ENCODE results near the gene COPS3.
A peak's percentile ranks its signal among the peaks of the same experiment; 100 is the strongest.

Gene COPS3

DNA sequence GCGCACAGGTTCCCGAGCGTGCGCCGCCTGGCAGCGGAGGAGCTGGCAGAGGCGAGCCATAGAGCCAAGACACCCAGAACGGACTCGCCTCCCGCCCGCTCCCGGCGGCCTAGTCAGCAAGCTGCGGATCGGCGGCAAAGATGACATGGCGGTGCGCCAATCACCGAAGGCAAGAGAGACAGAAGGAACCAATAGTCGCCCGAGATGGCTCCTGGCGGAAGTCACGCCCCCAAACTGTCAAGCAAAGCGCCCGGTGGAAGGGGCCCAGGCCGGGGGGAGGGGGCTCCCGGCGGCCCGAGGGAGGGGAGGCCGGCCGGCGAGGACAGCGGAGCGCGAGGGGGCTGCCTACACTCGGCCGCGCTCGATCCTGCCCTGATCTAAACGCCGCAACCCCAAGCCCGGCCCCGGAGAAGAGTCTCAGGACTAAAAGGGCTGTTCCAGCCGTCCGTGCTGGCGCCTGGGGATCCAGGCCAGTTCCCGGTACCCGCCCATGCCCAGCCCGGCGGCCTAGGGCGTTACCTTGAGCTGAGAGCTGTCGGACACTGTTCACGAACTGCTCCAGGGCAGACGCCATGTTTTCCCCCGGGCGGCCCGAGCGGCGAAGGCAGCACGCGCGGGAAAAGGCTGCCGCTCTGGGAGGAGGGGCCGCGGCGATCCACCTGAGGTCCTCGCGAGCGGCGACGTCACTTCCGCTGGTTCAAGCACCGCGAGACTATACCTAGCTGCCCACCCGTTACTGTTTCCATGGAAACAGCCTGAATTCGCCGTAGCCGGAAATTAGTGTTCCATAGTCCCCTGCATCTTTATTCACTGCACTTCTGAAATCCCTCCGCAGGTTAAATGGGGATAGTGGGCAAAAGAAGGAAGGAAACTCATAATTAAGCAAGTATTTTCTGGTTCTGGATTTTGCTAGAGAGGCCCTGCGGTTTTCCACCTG is at the start of gene COPS3:
Gene COPS3, minus strand, starts transcription at position 634 of the 937 bp plus-strand sequence. Its CDS starts 60 bp downstream, at position 574.
- Histone ChIP-seq H3K36me3 (ENCODE audit: insufficient read depth, insufficient read length, low read length) (peaks cover 23% of the 10 kb centered on the region), H3K9me3 (ENCODE audit: insufficient read depth, low read length) (no peaks in the 10 kb centered on the region), H3K4me3 (ENCODE audit: insufficient read length, low read depth) (peak within 1 kb of the TSS; percentile 89), H3K27me3 (ENCODE audit: insufficient read depth, insufficient read length) (no peaks in the 10 kb centered on the region), H3K4me1 (ENCODE audit: insufficient read depth, insufficient read length) (no peaks in the 10 kb centered on the region), H3K9ac (ENCODE audit: insufficient read length, low read depth) (peak within 1 kb of the TSS; percentile 96)
- peak; percentile 89 for DNase-seq (ENCODE audit: low read depth, low spot score)
- no peak for TF ChIP-seq SUZ12 (IDR thresholded peaks at IDR 0.05; ENCODE audit: extremely low read depth, insufficient read depth, insufficient read length)
- TF ChIP-seq ZNF274 (IDR thresholded peaks at IDR 0.05; ENCODE audit: low read depth, low read length), result no peak
- peak; percentile 16 for TF ChIP-seq YY1 (IDR thresholded peaks at IDR 0.05; ENCODE audit: insufficient read depth, insufficient read length)

DNA sequence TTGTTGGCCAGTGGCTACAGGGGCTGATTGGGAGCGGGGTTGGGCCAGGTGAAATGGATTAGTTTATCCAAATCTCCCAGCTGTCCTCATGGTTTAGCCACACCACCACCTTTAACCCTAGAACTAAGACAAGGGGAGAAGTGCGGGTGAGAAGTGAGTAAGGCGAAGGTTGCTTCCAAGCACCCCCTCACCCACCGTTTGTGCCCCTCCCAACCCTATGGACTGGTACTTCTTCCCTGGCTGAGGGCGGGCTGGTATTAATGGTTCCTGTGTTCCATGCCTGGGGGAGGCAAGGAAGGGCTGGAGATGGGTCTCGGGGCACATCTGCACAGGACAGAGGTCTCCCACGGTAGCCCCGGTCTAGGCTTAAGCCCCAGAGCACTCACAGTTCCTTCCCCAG is 47.2 kb upstream of the COPS3 start:
- no peaks in the 10 kb centered on the region for H3K36me3 ChIP-seq (ENCODE audit: insufficient read depth, insufficient read length, low read length)
- TF ChIP-seq ZNF274 (IDR thresholded peaks at IDR 0.05; ENCODE audit: low read depth, low read length) (no peak), YY1 (IDR thresholded peaks at IDR 0.05; ENCODE audit: insufficient read depth, insufficient read length) (no peak), SUZ12 (IDR thresholded peaks at IDR 0.05; ENCODE audit: extremely low read depth, insufficient read depth, insufficient read length) (no peak)
- H3K9ac ChIP-seq (ENCODE audit: insufficient read length, low read depth), result no peak overlapping the region
- DNase-seq (ENCODE audit: low read depth, low spot score), result no peak
- no peaks in the 10 kb centered on the region for H3K9me3 ChIP-seq (ENCODE audit: insufficient read depth, low read length)
- no peak overlapping the region for H3K4me3 ChIP-seq (ENCODE audit: insufficient read length, low read depth)
- H3K4me1 ChIP-seq (ENCODE audit: insufficient read depth, insufficient read length), result peaks cover 3% of the 10 kb centered on the region
- no peaks in the 10 kb centered on the region for H3K27me3 ChIP-seq (ENCODE audit: insufficient read depth, insufficient read length)

DNA sequence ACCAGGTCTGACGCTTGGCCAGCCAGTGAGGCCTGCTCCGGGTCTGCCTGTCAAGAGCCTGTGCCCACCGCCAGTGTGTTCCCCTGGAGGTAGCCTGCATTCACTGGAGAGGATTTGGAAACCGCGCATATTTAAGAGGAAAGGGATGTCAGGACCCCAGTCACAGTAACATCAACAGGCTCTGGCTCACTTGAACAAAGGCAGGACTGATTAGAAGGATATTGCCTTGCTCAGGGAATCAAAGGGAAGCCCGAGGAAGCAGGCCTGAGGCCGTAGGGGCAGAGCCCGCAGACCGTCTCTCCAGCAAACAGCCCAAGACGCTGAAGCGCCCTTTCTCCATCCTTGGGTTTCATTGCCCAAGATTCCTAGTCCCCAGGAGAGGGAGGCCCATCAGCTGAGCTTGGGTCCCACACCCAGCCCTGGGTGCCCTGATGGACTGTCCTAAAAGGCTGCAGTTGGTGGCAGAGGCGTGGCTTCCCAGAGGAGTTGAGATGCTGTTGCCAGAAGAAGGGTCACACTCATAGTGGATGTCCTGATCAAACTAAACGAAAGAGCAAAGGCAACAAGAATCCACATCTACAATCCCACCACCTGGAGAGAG is 45.3 kb upstream of the COPS3 start:
- H3K9ac ChIP-seq (ENCODE audit: insufficient read length, low read depth), result peak overlapping the region; percentile 38
- no peak overlapping the region for H3K4me3 ChIP-seq (ENCODE audit: insufficient read length, low read depth)
- DNase-seq (ENCODE audit: low read depth, low spot score), result no peak
- H3K9me3 ChIP-seq (ENCODE audit: insufficient read depth, low read length), result no peaks in the 10 kb centered on the region
- H3K27me3 ChIP-seq (ENCODE audit: insufficient read depth, insufficient read length), result no peaks in the 10 kb centered on the region
- TF ChIP-seq ZNF274 (IDR thresholded peaks at IDR 0.05; ENCODE audit: low read depth, low read length), result no peak
- no peak for TF ChIP-seq SUZ12 (IDR thresholded peaks at IDR 0.05; ENCODE audit: extremely low read depth, insufficient read depth, insufficient read length)
- TF ChIP-seq YY1 (IDR thresholded peaks at IDR 0.05; ENCODE audit: insufficient read depth, insufficient read length), result no peak
- H3K4me1 ChIP-seq (ENCODE audit: insufficient read depth, insufficient read length), result peaks cover 3% of the 10 kb centered on the region
- no peaks in the 10 kb centered on the region for H3K36me3 ChIP-seq (ENCODE audit: insufficient read depth, insufficient read length, low read length)

- no peaks in the 10 kb centered on the region for H3K36me3 ChIP-seq (ENCODE audit: insufficient read depth, insufficient read length, low read length)
- peaks cover 3% of the 10 kb centered on the region for H3K4me1 ChIP-seq (ENCODE audit: insufficient read depth, insufficient read length)
- H3K4me3 ChIP-seq (ENCODE audit: insufficient read length, low read depth), result no peak overlapping the region
- no peak for DNase-seq (ENCODE audit: low read depth, low spot score)
- H3K9me3 ChIP-seq (ENCODE audit: insufficient read depth, low read length), result no peaks in the 10 kb centered on the region
- no peaks in the 10 kb centered on the region for H3K27me3 ChIP-seq (ENCODE audit: insufficient read depth, insufficient read length)
- TF ChIP-seq YY1 (IDR thresholded peaks at IDR 0.05; ENCODE audit: insufficient read depth, insufficient read length), result no peak
- TF ChIP-seq SUZ12 (IDR thresholded peaks at IDR 0.05; ENCODE audit: extremely low read depth, insufficient read depth, insufficient read length), result no peak
- TF ChIP-seq ZNF274 (IDR thresholded peaks at IDR 0.05; ENCODE audit: low read depth, low read length), result no peak
- H3K9ac ChIP-seq (ENCODE audit: insufficient read length, low read depth), result no peak overlapping the region
Observed at GRCh38 chr17:17325816-17326215, 44.8 kb upstream of the COPS3 start.

DNA sequence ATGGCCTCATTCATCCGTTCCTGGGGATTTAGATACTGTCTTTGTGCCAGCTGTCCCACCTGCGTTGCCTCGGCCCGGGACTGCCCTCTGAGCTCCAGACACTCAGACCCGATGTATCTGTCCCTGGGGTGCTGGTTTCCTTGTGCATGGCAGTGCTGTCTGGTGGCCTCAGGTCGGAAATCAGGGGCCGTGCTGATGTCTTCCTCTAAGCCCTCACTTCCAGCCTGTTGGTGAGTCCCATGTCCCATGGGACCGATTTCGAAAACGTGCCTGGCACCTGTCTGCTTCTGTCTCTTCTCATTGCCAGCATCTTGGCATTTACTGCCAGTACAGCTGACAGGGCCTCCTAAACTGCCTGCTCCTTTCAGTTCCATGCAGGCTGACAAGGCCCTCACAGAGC is 44.2 kb upstream of the COPS3 start:
- H3K27me3 ChIP-seq (ENCODE audit: insufficient read depth, insufficient read length), result no peaks in the 10 kb centered on the region

DNA sequence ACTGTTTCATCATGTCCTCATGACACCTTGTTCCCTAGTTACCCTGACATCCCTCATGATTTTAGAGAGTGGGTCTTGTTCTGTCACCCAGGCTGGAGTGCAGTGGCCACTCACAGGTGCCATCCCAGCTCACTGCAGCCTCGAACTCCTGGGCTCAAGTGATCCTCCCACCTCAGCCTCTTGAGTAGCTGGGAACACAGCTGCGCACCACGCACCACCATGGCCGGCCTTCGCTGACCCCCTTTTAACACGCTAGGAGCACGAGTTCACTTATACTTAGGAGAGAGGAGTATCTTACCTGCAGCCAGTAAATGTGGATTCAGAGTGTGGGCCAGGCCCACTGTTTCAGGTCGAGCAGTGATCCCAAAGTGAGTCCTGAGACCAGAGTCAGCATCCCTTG is 43.6 kb upstream of the COPS3 start:
- Histone ChIP-seq H3K9ac (ENCODE audit: insufficient read length, low read depth) (no peak overlapping the region), H3K27me3 (ENCODE audit: insufficient read depth, insufficient read length) (no peaks in the 10 kb centered on the region), H3K4me3 (ENCODE audit: insufficient read length, low read depth) (no peak overlapping the region), H3K9me3 (ENCODE audit: insufficient read depth, low read length) (no peaks in the 10 kb centered on the region), H3K36me3 (ENCODE audit: insufficient read depth, insufficient read length, low read length) (no peaks in the 10 kb centered on the region), H3K4me1 (ENCODE audit: insufficient read depth, insufficient read length) (peaks cover 3% of the 10 kb centered on the region)
- no peak for DNase-seq (ENCODE audit: low read depth, low spot score)
- TF ChIP-seq SUZ12 (IDR thresholded peaks at IDR 0.05; ENCODE audit: extremely low read depth, insufficient read depth, insufficient read length) (no peak), YY1 (IDR thresholded peaks at IDR 0.05; ENCODE audit: insufficient read depth, insufficient read length) (no peak), ZNF274 (IDR thresholded peaks at IDR 0.05; ENCODE audit: low read depth, low read length) (no peak)

More for the DNA sequence above, 44.2 kb upstream of the COPS3 start:
- Histone ChIP-seq H3K4me3 (ENCODE audit: insufficient read length, low read depth) (no peak overlapping the region), H3K36me3 (ENCODE audit: insufficient read depth, insufficient read length, low read length) (no peaks in the 10 kb centered on the region), H3K4me1 (ENCODE audit: insufficient read depth, insufficient read length) (peaks cover 3% of the 10 kb centered on the region), H3K9me3 (ENCODE audit: insufficient read depth, low read length) (no peaks in the 10 kb centered on the region), H3K9ac (ENCODE audit: insufficient read length, low read depth) (no peak overlapping the region)
- TF ChIP-seq SUZ12 (IDR thresholded peaks at IDR 0.05; ENCODE audit: extremely low read depth, insufficient read depth, insufficient read length), result no peak
- no peak for TF ChIP-seq YY1 (IDR thresholded peaks at IDR 0.05; ENCODE audit: insufficient read depth, insufficient read length)
- no peak for TF ChIP-seq ZNF274 (IDR thresholded peaks at IDR 0.05; ENCODE audit: low read depth, low read length)
- no peak for DNase-seq (ENCODE audit: low read depth, low spot score)
